ENCODE data around the gene CIITA.
A peak's percentile ranks its signal among the peaks of the same experiment; 100 is the strongest.

CIITA gene

GRCh38 chr16:10902999-10903398, 26.0 kb downstream of the CIITA start:
- 100% methylated on average over 1 of the region's 1 CpG for WGBS (ENCODE audit: insufficient coverage)
- peaks cover 0 to 9% (median 2%) of the 10 kb centered on the region in 5 experiments for H3K9me3 ChIP-seq (ENCODE audit: control extremely low read depth in 1 of 5, control insufficient read depth in 4 of 5, insufficient read depth in 2 of 5, low read depth in 1 of 5, low read length in 4 of 5)
- POLR2A ChIA-PET: no interaction called here

GRCh38 chr16:10906482-10906881, 29.5 kb downstream of the CIITA start:
- Histone ChIP-seq H3K4me1 (ENCODE audit: control extremely low read depth in 1 of 4, control insufficient read depth in 4 of 4, insufficient read depth in 4 of 4, low read length in 3 of 4) (no peaks in the 10 kb centered on the region), H3K4me3 (ENCODE audit: control insufficient read depth in 1 of 7, extremely low read depth in 1 of 7, insufficient read depth in 4 of 7, low read depth in 2 of 7, low read length in 6 of 7) (no peak overlapping the region), H3K27ac (ENCODE audit: insufficient read depth in 1 of 2, low read depth in 1 of 2, low read length in 2 of 2, poor library complexity in 1 of 2, severe bottlenecking in 2 of 2) (no peak overlapping the region), H3K27me3 (replicated peaks in 2 of 5; ENCODE audit: control insufficient read depth in 4 of 5, insufficient read depth in 5 of 5, low read length in 4 of 5) (no peaks in the 10 kb centered on the region), H3K9me3 (ENCODE audit: control extremely low read depth in 1 of 5, control insufficient read depth in 4 of 5, insufficient read depth in 2 of 5, low read depth in 1 of 5, low read length in 4 of 5) (peaks cover 0 to 9% (median 2%) of the 10 kb centered on the region in 5 experiments), H3K36me3 (ENCODE audit: control insufficient read depth in 4 of 4, insufficient read depth in 4 of 4, low read length in 3 of 4) (peaks cover 26 to 99% (median 82%) of the 10 kb centered on the region in 4 experiments)
- DNase-seq: no peak
- WGBS (ENCODE audit: insufficient coverage): 95% methylated on average over 17 of the region's 19 CpGs
- ChIA-PET POLR2A (no interaction called here), CTCF (interaction anchor here (1.4 to 2.7 kb wide), 3 partner anchors 12 to 34 kb away, joined by 3 to 10 read pairs (median 7); no protein-coding TSS in a partner anchor)

More at GRCh38 chr16:10902999-10903398, 26.0 kb downstream of the CIITA start:
- H3K27me3 ChIP-seq (replicated peaks in 2 of 5; ENCODE audit: control insufficient read depth in 4 of 5, insufficient read depth in 5 of 5, low read length in 4 of 5): no peaks in the 10 kb centered on the region
- no peak for DNase-seq
- peaks cover 28 to 100% (median 81%) of the 10 kb centered on the region in 4 experiments for H3K36me3 ChIP-seq (ENCODE audit: control insufficient read depth in 4 of 4, insufficient read depth in 4 of 4, low read length in 3 of 4)
- H3K27ac ChIP-seq (ENCODE audit: insufficient read depth in 1 of 2, low read depth in 1 of 2, low read length in 2 of 2, poor library complexity in 1 of 2, severe bottlenecking in 2 of 2): no peak overlapping the region
- H3K4me3 ChIP-seq (ENCODE audit: control insufficient read depth in 1 of 7, extremely low read depth in 1 of 7, insufficient read depth in 4 of 7, low read depth in 2 of 7, low read length in 6 of 7): no peak overlapping the region
- no peaks in the 10 kb centered on the region for H3K4me1 ChIP-seq (ENCODE audit: control extremely low read depth in 1 of 4, control insufficient read depth in 4 of 4, insufficient read depth in 4 of 4, low read length in 3 of 4)
- CTCF ChIA-PET: interaction anchor here (1.1 to 7.6 kb wide), 6 partner anchors 8 to 40 kb away, joined by 3 to 33 read pairs (median 6); partner anchors contain the start of gene CIITA

GRCh38 chr16:10906914-10907756, 30.1 kb downstream of the CIITA start:
- no peaks in the 10 kb centered on the region for H3K27me3 ChIP-seq (replicated peaks in 2 of 5; ENCODE audit: control insufficient read depth in 4 of 5, insufficient read depth in 5 of 5, low read length in 4 of 5)
- H3K36me3 ChIP-seq (ENCODE audit: control insufficient read depth in 4 of 4, insufficient read depth in 4 of 4, low read length in 3 of 4): peaks cover 23 to 98% (median 81%) of the 10 kb centered on the region in 4 experiments
- POLR2A ChIA-PET: no interaction called here
- 96% methylated on average over 43 of the region's 46 CpGs for WGBS (ENCODE audit: insufficient coverage)
- CTCF ChIA-PET: interaction anchor here (1.4 to 2.7 kb wide), 3 partner anchors 11 to 35 kb away, joined by 3 to 10 read pairs (median 7); no protein-coding TSS in a partner anchor
- peaks cover 0 to 6% (median 2%) of the 10 kb centered on the region in 5 experiments for H3K9me3 ChIP-seq (ENCODE audit: control extremely low read depth in 1 of 5, control insufficient read depth in 4 of 5, insufficient read depth in 2 of 5, low read depth in 1 of 5, low read length in 4 of 5)
- H3K4me1 ChIP-seq (ENCODE audit: control extremely low read depth in 1 of 4, control insufficient read depth in 4 of 4, insufficient read depth in 4 of 4, low read length in 3 of 4): no peaks in the 10 kb centered on the region
- H3K27ac ChIP-seq (ENCODE audit: insufficient read depth in 1 of 2, low read depth in 1 of 2, low read length in 2 of 2, poor library complexity in 1 of 2, severe bottlenecking in 2 of 2): no peak overlapping the region
- no peak for DNase-seq
- H3K4me3 ChIP-seq (ENCODE audit: control insufficient read depth in 1 of 7, extremely low read depth in 1 of 7, insufficient read depth in 4 of 7, low read depth in 2 of 7, low read length in 6 of 7): no peak overlapping the region

- H3K27me3 ChIP-seq (replicated peaks in 2 of 5; ENCODE audit: control insufficient read depth in 4 of 5, insufficient read depth in 5 of 5, low read length in 4 of 5): no peaks in the 10 kb centered on the region
- H3K4me3 ChIP-seq (ENCODE audit: control insufficient read depth in 1 of 7, extremely low read depth in 1 of 7, insufficient read depth in 4 of 7, low read depth in 2 of 7, low read length in 6 of 7): no peak overlapping the region
- ChIA-PET POLR2A (no interaction called here), CTCF (interaction anchor here (2.5 to 2.7 kb wide), 2 partner anchors 11 to 15 kb away, joined by 7 to 10 read pairs; no protein-coding TSS in a partner anchor)
- peaks cover 0 to 2% (median 0%) of the 10 kb centered on the region in 5 experiments for H3K9me3 ChIP-seq (ENCODE audit: control extremely low read depth in 1 of 5, control insufficient read depth in 4 of 5, insufficient read depth in 2 of 5, low read depth in 1 of 5, low read length in 4 of 5)
- no peak overlapping the region for H3K27ac ChIP-seq (ENCODE audit: insufficient read depth in 1 of 2, low read depth in 1 of 2, low read length in 2 of 2, poor library complexity in 1 of 2, severe bottlenecking in 2 of 2)
- WGBS (ENCODE audit: insufficient coverage): 99% methylated on average over 20 of the region's 21 CpGs
- no peaks in the 10 kb centered on the region for H3K4me1 ChIP-seq (ENCODE audit: control extremely low read depth in 1 of 4, control insufficient read depth in 4 of 4, insufficient read depth in 4 of 4, low read length in 3 of 4)
- H3K36me3 ChIP-seq (ENCODE audit: control insufficient read depth in 4 of 4, insufficient read depth in 4 of 4, low read length in 3 of 4): peaks cover 19 to 98% (median 80%) of the 10 kb centered on the region in 4 experiments
- DNase-seq: no peak
Measured at GRCh38 chr16:10907757-10908045, 30.7 kb downstream of the CIITA start.

- POLR2A ChIA-PET: interaction anchor here (0.6 kb wide), 1 partner anchor 599 kb away, joined by 3 read pairs; no protein-coding TSS in a partner anchor
- CTCF ChIA-PET: interaction anchor here (0.8 to 4.5 kb wide), 4 partner anchors 12 to 43 kb away, joined by 3 to 33 read pairs (median 6); partner anchors contain the start of gene CIITA
- Histone ChIP-seq H3K27me3 (replicated peaks in 2 of 5; ENCODE audit: control insufficient read depth in 4 of 5, insufficient read depth in 5 of 5, low read length in 4 of 5) (no peaks in the 10 kb centered on the region), H3K9me3 (ENCODE audit: control extremely low read depth in 1 of 5, control insufficient read depth in 4 of 5, insufficient read depth in 2 of 5, low read depth in 1 of 5, low read length in 4 of 5) (no peaks in the 10 kb centered on the region), H3K4me3 (ENCODE audit: control insufficient read depth in 1 of 7, extremely low read depth in 1 of 7, insufficient read depth in 4 of 7, low read depth in 2 of 7, low read length in 6 of 7) (no peak overlapping the region), H3K27ac (ENCODE audit: insufficient read depth in 1 of 2, low read depth in 1 of 2, low read length in 2 of 2, poor library complexity in 1 of 2, severe bottlenecking in 2 of 2) (peak overlapping the region in 1 of 2 experiments; percentile 49), H3K36me3 (ENCODE audit: control insufficient read depth in 4 of 4, insufficient read depth in 4 of 4, low read length in 3 of 4) (peaks cover 7 to 94% (median 71%) of the 10 kb centered on the region in 4 experiments), H3K4me1 (ENCODE audit: control extremely low read depth in 1 of 4, control insufficient read depth in 4 of 4, insufficient read depth in 4 of 4, low read length in 3 of 4) (no peaks in the 10 kb centered on the region)
- DNase-seq: no peak
Measured at GRCh38 chr16:10911267-10911666, 34.3 kb downstream of the CIITA start.

- 42% methylated on average over 2 of the region's 3 CpGs for WGBS (ENCODE audit: insufficient coverage)
- Histone ChIP-seq H3K9me3 (ENCODE audit: control extremely low read depth in 1 of 5, control insufficient read depth in 4 of 5, insufficient read depth in 2 of 5, low read depth in 1 of 5, low read length in 4 of 5) (no peaks in the 10 kb centered on the region), H3K27me3 (replicated peaks in 2 of 5; ENCODE audit: control insufficient read depth in 4 of 5, insufficient read depth in 5 of 5, low read length in 4 of 5) (no peaks in the 10 kb centered on the region), H3K4me1 (ENCODE audit: control extremely low read depth in 1 of 4, control insufficient read depth in 4 of 4, insufficient read depth in 4 of 4, low read length in 3 of 4) (peaks cover 0 to 6% (median 0%) of the 10 kb centered on the region in 4 experiments), H3K36me3 (ENCODE audit: control insufficient read depth in 4 of 4, insufficient read depth in 4 of 4, low read length in 3 of 4) (peaks cover 16 to 92% (median 55%) of the 10 kb centered on the region in 4 experiments), H3K27ac (ENCODE audit: insufficient read depth in 1 of 2, low read depth in 1 of 2, low read length in 2 of 2, poor library complexity in 1 of 2, severe bottlenecking in 2 of 2) (no peak overlapping the region), H3K4me3 (ENCODE audit: control insufficient read depth in 1 of 7, extremely low read depth in 1 of 7, insufficient read depth in 4 of 7, low read depth in 2 of 7, low read length in 6 of 7) (no peak overlapping the region)
- ChIA-PET POLR2A (no interaction called here), CTCF (interaction anchor here (0.7 to 3.6 kb wide), 9 partner anchors 17 to 396 kb away, joined by 3 to 9 read pairs (median 3); no protein-coding TSS in a partner anchor)
- no peak for DNase-seq
Measured at GRCh38 chr16:10916534-10916933, 39.5 kb downstream of the CIITA start.
